Mesenteric fat pad (tissue), 1 donor: ENCODE results near the gene DNAL1. TPM values are rescaled to one million over a fixed set of nuclear protein-coding genes. Genes with fewer than 3 reads are reported as not detected.
"Not testable (repeated sequence)": the region's sequence is repeated elsewhere in the genome, so short reads cannot be mapped to it uniquely, and the experiment has no call there.

Experiments used
- DNase-seq: peaks from one replicate; pipeline ENCODE4 v3.0.0-alpha.2; 2020; ENCODE audit warnings: low spot score
- total RNA-seq: library from RNA; stranded (reverse); fragmentation: NEBNext Ultra II Directional; extraction: Animal tissue kit (Norgen Biotek cat#: 25700); gene quantifications from one replicate; pipeline ENCODE4 v1.2.1, GENCODE V29; 2021
- donor health status: DM: yes; HTN: yes; CAD: no.

Gene DNAL1
- total RNA-seq, 1 donor from 2014 or later: 19.5 TPM

DNA sequence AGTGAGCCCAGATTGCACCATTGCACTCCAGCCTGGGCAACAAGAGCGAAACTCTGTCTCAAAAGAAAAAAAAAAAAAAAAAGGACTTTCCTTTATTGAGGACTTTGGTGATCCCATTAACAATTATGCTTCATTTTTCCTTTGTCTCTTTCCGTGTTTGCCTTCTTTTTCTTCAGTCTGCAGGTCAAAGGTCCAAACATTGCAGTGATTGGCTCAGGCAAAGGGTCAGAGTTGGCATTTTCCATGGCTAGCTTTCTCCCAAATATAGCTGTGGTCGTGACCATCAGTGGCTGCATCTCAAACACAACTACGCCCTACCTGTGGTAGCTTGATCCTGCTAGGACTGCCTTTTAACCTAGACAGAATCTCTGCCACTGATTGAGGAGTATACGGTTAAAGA lies 7.0 kb upstream of the DNAL1 start:
- no peak for DNase-seq

DNA sequence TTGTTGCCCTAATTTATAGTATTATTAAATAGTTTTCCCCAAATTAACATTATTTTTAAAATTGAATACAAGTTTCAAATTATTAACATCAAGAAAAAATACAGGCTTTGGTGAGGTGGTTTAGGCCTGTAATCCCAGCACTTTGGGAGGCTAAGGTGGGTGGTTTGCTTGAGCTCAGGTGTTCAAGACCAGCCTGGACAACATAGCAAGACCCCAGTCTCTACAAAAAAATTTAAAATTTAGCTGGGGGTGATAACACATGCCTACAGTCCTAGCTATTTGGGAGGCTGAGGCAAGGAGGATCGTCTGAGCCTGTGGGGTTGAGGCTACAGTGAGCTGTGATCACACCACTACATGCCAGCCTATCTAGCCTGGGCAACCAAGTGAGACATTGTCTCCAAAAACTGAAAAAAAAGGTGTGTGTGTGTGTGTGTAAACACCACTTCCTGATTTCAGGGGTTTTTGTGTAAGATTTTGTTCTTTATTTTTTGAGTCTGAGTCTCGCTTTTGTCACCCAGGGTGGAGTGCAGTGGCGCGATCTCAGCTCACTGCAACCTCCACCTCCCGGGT lies 3.9 kb upstream of the DNAL1 start:
- no peak for DNase-seq

DNA sequence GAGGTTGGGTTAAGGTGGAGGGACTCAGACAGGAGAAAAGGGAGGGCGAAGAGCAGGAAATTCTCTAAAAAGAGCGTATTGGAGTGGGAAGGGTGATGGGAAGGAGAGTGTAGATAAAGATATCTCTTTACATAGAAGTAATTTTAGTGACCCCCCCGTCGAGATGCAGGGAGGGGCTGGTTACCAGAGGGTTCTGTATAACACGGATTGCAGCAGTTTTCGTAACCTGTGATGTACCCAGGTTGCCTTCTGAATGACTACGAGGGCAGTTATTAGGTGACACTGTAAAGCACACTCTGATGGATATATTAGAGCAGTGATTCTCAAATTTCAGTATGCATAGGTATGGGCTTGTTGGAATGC lies 443 bp downstream of the DNAL1 start:
- DNase-seq: no peak

DNA sequence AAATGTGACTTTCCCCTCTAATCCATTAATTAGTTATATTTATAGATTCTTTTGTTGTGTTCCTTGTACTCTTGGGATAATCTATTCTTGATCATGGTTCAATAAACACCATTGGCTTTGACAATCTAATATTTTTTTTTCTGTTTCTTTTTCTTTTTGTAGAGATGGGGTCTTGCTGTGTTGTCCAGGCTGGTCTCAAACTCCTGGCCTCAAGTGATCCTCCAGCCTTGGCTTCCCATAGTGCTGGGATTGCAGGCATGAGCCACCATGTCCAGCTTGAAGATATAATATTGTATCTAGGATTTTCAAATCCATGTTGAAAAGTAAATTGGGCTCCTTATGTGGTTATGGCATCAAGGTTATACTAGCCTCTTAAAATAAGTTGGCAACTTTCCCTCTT lies 6.2 kb downstream of the DNAL1 start:
- DNase-seq: no peak

DNA sequence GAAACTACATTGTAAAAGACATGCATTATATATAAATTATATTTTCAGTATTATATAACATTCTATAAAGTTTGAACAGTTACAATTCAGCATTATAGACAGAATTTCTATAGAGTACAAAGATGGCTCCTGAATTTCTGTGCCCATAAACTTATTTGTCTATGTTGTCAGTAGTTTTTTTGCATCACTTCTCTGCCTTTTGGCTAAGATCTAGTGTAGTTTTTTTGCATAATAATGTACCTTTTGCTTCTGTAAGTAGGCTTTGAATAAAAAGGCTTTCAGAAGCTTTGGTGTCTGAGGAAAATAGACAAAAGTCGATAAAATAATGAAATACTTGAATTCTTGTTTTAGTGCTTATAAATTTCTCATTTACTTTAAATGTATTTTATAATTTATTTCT lies 11.1 kb downstream of the DNAL1 start:
- DNase-seq: no peak

DNA sequence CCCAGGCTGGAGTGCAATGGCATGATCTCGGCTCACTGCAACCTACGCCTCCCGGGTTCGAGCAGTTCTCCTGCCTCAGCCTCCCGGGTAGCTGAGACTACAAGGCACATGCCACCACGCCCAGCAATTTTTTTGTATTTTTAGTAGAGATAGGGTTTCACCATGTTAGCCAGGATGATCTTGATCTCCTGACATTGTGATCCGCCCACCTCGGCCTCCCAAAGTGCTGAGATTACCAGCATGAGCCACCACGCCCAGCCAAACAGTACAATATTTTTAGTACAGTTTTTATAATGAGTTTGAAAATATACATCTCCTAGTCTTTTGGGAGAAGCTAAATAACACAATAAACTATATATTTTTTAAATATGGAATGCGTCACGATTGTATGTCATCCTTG lies 14.4 kb downstream of the DNAL1 start:
- not testable (repeated sequence) for DNase-seq

DNA sequence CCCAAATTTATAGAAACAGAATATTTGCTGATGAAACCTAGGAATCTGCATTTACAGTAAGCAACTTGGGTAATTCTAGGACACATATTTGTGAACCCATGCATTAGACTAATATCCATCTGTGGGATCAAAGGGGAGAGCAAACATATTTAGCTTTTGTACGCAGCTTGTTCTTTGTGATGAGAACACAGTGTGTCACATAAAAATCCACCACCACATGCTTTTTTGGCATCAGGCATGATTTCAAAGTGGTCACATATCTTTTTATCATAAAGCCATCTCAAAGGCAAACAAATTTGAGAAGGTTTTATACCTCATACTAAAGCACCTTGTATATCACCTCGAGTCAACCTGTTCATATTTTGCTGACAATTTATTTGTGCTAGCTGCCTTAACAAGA lies 15.7 kb downstream of the DNAL1 start:
- DNase-seq: no peak

DNA sequence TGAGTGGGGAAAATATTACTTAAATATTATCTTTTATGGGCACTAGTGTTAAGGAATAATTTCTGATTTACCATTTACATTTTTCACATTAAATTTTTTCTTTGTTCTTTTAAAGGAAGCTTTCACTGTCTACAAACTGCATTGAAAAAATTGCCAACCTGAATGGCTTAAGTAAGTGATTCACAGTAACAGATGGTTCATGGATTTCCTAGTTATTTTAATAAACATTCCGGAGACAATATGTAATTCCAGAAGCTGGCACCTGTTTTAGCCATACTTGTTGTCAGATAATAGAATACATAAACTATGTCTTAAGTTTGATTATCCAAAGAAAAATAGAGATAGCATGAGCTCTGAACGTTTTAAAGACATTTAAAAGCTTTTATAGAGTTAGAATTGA lies 17.1 kb downstream of the DNAL1 start:
- no peak for DNase-seq

DNA sequence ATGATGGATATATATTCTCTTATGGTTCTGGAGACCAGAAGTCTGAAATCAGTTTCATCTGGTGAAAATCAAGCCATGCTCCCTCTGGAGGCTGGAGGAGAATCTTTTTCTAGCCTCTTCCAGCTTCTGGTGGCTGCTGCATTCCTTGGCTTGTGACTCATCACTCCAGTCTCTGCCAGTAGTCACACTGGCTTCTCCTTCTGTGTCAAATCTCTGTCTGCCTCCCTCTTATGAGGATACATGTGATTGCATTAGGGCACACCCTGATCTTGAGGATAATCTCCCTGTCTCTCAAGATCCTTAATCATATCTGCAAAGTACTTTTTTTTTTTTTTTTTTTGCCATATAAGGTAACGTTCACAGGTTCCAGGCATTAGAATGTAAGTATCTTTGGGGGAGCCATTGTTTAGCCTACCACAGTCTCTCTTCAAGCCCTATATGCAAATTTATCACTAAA lies 17.7 kb downstream of the DNAL1 start:
- DNase-seq: no peak

DNA sequence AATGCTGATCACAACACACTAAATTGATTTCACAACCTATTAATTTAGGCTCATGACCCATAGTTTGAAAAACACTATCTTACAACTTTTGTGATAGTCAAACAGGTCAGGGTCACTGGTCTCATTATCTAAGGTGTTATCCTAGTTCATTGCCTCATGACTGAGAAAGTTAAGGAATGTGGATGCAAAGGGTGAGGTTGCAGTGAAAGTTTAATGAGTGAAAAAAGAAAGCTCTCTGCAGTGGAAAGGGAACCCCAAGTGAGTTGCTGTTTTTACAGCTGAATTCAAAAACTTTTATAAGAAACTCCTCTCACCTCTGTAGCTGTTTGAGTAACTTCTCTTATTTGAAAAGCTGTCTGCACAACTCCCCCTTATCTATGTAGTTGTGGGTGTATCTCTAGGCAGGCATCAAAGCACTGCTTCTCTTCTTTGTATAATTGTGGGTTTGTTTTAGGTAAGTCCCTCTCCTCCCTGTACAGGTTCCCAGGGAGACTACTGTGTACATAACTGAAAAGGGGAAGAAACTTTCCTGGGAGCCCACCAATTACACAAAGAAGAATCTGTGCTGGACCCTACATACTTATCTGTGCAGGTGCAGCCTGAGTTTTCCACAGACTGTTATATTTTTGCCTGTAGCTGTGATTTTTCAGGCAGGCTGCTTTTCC lies 18.9 kb downstream of the DNAL1 start:
- no peak for DNase-seq

DNA sequence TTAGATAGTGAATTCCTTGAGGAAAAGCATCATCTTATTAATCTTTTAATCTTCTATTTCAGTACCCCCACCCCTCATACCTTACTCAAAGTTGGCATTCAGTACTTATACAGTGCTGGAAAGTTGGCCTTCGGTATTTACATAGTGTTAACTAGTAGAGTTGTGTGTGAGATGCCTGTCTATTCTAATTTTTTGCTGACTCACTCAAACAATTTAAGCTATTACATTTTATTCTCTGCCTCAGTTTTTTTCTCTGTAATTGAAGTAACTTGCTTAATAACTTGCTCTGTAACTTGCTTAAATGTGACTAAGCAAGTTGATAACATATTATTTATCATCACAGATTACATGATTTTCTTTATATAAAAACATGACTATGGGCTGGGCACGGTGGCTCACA lies 20.3 kb downstream of the DNAL1 start:
- no peak for DNase-seq

DNA sequence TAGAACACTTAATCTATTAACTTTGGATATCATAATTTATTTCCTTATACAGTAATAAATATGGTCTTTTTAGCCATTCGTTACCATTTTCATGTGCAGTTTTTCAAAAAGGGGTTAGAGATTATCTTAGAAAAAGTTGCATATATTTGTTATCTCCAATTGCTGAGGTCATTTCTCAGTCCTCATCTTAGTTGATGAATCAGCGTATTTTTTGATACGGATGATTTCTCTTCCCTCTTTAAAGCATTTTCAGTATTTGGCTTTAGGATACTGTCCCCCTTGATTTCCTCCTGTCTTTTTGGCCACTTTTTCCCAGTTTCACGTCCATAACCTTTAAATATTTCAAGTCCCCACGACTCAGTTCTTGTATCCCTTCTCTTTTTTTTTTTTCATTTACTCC lies 21.8 kb downstream of the DNAL1 start:
- no peak for DNase-seq

DNA sequence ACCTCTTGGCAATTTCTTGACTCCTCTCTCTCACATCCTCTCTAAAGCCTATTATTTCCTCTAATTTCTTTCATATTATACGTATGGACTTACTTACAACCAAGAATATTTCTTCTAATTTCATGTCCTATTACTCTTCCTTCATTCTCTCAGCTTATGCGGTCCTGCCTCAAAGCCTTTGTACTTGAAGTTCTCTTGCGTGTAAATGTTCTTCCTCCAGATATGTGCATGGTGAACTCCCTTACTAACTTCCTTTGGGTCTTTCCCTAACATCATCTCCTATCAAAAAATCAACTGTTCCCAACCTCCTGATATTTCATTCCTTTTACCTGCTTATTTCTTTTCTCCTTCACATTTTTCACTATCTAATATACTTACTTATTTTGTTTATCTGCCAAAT lies 23.1 kb downstream of the DNAL1 start:
- DNase-seq: no peak

DNA sequence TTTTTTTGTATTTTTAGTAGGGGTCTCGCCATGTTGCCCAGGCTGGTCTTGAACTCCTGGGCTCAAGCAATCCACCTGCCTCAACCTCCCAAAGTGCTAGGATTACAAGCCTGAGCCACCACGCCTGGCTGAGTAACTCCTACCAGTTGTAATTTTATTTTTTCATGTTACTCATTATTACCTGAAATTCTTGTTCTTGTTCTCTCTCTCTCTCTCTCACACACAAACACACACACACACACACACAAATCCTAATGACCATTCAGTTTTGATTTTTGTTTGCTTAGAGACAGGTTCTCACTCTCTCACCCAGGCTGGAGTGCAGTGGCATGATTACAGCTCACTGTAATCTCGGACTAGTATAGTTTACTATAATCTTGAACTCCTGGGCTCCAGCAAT lies 30.2 kb downstream of the DNAL1 start:
- no peak for DNase-seq

DNA sequence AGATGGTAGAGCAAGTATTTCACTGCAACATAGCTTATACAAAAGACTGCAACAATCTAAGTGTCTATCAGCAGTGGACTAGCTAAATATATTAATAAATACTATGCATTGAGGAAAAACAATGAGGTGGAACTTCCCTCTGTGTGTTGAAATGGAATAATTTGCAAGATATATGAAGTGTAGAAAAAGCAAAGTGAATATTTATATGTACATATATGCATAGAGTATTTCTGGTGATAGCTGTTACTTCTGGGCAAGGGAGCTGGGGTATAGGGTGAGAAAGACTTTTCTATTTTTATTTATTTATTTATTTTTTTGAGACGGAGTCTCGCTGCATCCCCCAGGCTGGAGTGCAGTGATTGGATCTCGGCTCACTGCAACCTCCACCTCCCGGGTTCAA lies 33.9 kb downstream of the DNAL1 start:
- no peak for DNase-seq

DNA sequence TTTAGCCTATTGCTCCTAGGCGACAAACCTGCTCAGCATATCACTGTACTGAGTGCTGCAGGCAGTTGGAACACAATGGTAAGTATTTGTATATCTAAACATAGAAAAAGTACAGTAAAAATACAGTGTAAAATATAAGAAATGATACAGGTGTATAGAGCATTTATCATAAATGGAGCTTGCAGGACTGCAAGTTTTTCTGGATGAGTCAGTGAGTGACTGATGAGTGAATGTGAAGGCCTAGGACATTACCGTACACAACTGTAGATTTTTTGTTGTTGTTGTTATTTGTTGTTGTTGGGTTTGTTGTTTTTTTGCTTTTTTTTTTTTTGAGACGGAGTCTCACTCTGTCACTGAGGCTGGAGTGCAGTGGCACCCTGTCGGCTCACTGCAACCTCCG lies 36.0 kb downstream of the DNAL1 start:
- no peak for DNase-seq

DNA sequence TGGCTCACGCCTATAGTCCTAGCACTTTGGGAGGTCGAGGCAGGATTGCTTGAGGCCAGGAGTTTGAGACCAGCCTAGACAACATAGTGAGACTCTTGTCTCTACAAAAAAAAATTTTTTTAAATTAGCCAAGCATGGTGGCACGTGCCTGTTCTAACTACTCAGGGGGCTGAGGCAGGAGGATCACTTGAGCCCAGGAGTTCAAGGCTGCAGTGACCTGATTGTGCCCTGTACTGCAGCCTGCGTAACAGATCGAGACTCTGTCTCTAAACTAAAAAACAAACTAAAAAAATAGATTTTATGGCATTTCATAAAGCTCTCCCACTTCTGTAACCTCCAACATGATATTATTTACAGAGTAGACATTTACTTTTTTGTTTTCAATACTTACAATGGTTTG lies 39.8 kb downstream of the DNAL1 start:
- no peak for DNase-seq

DNA sequence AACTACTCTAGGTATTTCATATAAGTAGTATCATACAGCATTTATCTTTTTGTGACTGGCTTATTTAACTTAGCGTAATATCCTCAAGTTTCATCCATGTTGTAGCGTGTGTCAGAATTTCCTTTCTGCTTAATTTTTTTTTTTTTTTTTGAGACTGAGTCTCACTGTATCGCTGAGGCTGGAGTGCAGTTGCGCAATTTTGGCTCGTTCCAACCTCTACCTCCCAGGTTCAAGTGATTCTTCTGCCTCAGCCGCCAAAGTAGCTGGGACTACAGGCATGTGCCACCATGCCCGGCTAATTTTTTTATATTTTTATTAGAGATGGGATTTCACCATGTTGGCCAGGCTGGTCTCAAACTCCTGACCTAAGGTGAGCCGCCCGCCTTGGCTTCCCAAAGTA lies 40.5 kb downstream of the DNAL1 start:
- no peak for DNase-seq

DNA sequence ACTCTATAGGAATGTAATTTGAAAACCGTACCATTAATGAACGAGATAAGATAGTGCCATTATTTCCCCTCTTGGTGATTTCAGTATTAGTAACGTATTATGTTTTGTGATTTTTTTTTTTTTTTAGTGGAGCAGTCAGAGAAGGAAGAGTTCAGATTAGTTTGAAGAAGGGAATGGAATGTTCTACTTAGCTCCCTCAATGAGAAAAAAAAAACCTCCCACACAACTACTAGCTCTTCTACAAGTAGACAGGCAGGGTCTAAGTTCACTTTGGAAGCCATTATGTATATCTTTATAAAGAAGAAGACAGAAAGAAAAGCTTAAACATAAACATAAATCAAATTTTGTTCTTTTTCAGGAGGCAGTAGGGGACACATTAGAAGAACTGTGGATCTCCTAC lies 42.1 kb downstream of the DNAL1 start:
- DNase-seq: no peak

DNA sequence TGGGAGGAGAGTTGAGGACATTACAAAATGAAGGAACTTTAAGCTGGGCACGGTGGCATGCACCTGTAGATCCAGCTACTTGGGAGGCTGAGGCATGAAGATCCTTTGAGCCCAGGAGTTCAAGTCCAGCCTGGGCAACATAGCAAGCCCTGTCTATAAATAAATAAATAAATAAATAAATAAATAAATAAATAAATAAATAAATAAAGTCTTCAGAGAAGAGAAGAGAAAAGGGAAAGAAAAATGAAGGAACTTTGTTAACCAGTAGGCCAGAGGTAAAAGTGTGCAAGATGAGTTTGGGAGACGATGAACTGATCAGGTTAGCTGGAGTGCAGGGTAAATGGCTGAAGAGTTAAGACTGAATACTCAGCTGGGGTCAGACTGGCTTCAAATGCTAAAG lies 49.3 kb downstream of the DNAL1 start:
- no peak for DNase-seq

DNA sequence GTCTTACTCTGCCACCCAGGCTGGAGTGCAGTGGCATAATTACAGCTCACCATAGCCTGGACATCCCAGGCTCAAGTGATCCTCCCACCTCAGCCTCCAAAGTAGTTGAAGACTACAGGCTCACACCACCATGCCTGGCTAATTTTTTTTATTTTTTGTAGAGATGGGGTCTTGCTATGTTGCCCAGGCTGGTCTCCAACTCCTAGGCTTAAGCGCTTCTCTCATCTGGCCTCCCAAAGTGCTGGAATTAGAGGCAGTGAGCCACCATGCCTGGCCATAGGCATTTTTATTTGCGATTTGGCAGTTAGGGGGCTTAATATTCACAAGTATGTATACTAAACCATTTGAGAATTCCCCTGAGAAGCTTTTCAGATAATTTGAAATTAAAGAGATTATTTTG lies 50.3 kb downstream of the DNAL1 start:
- no peak for DNase-seq

DNA sequence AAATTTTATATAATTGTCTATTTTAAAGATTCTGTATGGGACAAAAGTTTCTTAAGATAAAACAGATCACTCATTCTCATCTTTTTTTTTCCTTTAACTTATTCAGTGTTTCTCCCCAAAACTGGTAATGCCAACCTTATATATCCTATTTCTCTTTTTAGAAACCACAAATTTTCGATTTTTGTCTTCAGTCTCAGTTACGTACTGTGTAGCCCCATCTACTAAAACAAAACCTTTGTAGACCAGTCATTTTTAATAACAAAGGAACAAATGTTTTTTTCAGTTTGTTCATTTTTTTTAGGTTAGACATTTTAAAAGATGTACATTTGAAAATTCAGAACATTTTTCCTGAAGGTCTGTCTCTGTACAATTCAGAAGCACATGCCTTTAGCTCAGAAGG lies 51.2 kb downstream of the DNAL1 start:
- DNase-seq: no peak
